Uterus (tissue), 2 donors: ENCODE data around the gene SRA1.

Source experiments
- CTCF ChIP-seq, 4 experiments: fragments of 200-600 bp in 2 of 4; fragments of 450-650 bp in 2 of 4; sonication (generic) in 2 of 4; IDR thresholded peaks; one replicate each; pipeline ENCODE4 v1.5.1; 2016 to 2019; ENCODE audit warnings: antibody characterized with exemption in 4 of 4, mild to moderate bottlenecking in 2 of 4, moderate library complexity in 1 of 4
- POLR2A ChIP-seq, 2 donors: fragments of 450-650 bp; IDR thresholded peaks; one replicate each; pipeline ENCODE4 v1.6.1; 2016; ENCODE audit warnings: antibody characterized with exemption in 2 of 2, mild to moderate bottlenecking in 1 of 2, moderate library complexity in 1 of 2

- TF ChIP-seq POLR2A (IDR thresholded peaks at IDR 0.05) (peak; percentile 76 to 88), CTCF (IDR thresholded peaks at IDR 0.05) (peak in 1 of 4 experiments; percentile 29)
Observed at GRCh38 chr5:140564196-140565023, 7.1 kb upstream of the SRA1 start, which contains the start of the genes APBB3 and SLC35A4.
